ENCODE results near the gene RAB44. TPM values are rescaled to one million over a fixed set of nuclear protein-coding genes. Genes with fewer than 3 reads are reported as not detected.

RAB44 gene
- total RNA-seq, 1 experiment from 2014 or later = not detected

GRCh38 chr6:36659271-36659670 lies 38.4 kb upstream of the RAB44 start:
- Histone ChIP-seq H3K4me1 (ENCODE audit: insufficient read depth, low read length) (no peaks in the 10 kb centered on the region; the same call in 1 of the 2 replicates), H3T11ph (ENCODE audit: low read length) (no peak overlapping the region), H2AK5ac (ENCODE audit: insufficient read length, low read length) (no peak overlapping the region), H2BK12ac (ENCODE audit: insufficient read length, low read depth, low read length) (no peak overlapping the region), H3K23me2 (ENCODE audit: insufficient read length, low read depth, low read length, poor library complexity, severe bottlenecking) (no peaks in the 10 kb centered on the region), H3K18ac (ENCODE audit: insufficient read length, low read depth, low read length) (no peak overlapping the region), H2BK5ac (ENCODE audit: insufficient read length, low read length) (no peak overlapping the region), H2AFZ (ENCODE audit: low read length) (no peak overlapping the region), H3K27me3 (ENCODE audit: insufficient read depth, low read length) (no peaks in the 10 kb centered on the region), H4K5ac (ENCODE audit: insufficient read length, low read depth, low read length) (no peak overlapping the region), H4K8ac (replicated peaks; ENCODE audit: insufficient read length, low read depth, low read length) (no peak overlapping the region), H3K56ac (ENCODE audit: insufficient read length, low read depth, low read length) (no peak overlapping the region), H3K4me2 (ENCODE audit: insufficient read depth, insufficient read length, low read length) (no peak overlapping the region), H3K27ac (ENCODE audit: insufficient read length, low read depth, low read length) (no peak overlapping the region), H4K20me1 (ENCODE audit: control insufficient read depth, insufficient read depth, insufficient read length) (no peaks in the 10 kb centered on the region), H3K9ac (ENCODE audit: extremely low read depth, insufficient read length, low read length) (no peak overlapping the region), H3K14ac (ENCODE audit: insufficient read depth, low read length) (no peak overlapping the region), H3K9me3 (ENCODE audit: control insufficient read depth, low read depth, low read length) (no peaks in the 10 kb centered on the region), H4K91ac (ENCODE audit: insufficient read length, low read depth, low read length) (no peak overlapping the region), H2BK15ac (ENCODE audit: low read depth, low read length) (no peak overlapping the region), H3K4ac (ENCODE audit: low read depth, low read length) (no peak overlapping the region), H3K23ac (ENCODE audit: insufficient read length, low read depth, low read length) (no peak overlapping the region), H2BK20ac (ENCODE audit: low read depth, low read length, poor library complexity, severe bottlenecking) (no peak overlapping the region), H3K79me1 (ENCODE audit: insufficient read depth, low read depth, low read length, poor library complexity, severe bottlenecking) (no peaks in the 10 kb centered on the region), H2BK120ac (ENCODE audit: low read depth, low read length, poor library complexity, severe bottlenecking) (no peak overlapping the region), H3K79me2 (ENCODE audit: insufficient read depth, low read length) (no peaks in the 10 kb centered on the region)
- H3K4me1 Mint-ChIP-seq = peaks cover 18% of the 10 kb centered on the region in 2 experiments
- H3K9me3 Mint-ChIP-seq = no peaks in the 10 kb centered on the region
- no peak overlapping the region for H3K4me3 Mint-ChIP-seq
- no peaks in the 10 kb centered on the region for H3K36me3 Mint-ChIP-seq (ENCODE audit: insufficient read depth in 1 of 3, low read depth in 3 of 3)
- no peak for DNase-seq
- H3K27ac Mint-ChIP-seq = no peak overlapping the region
- H3K27me3 Mint-ChIP-seq (ENCODE audit: low read depth) = peaks cover 6% of the 10 kb centered on the region
- no CpG with 5 or more reads among the region's 1 CpG for WGBS (ENCODE audit: extremely low coverage, insufficient read length, low lambda C conversion rate)
- TF ChIP-seq CTCF (conservative IDR thresholded peaks at IDR 0.05) = no peak
